IPS DF 6.9 (cell line): ENCODE measurements around the gene CDC5L.
"Not testable (repeated sequence)": the region's sequence is repeated elsewhere in the genome, so short reads cannot be mapped to it uniquely, and the experiment has no call there.

ENCODE experiments used
- DNase-seq: peaks from one replicate; pipeline ENCODE4 v3.0.0-alpha.2; 2013; ENCODE audit warnings: low read depth, low spot score
- H3K27ac ChIP-seq: one replicate; pipeline ENCODE4 v1.5.1; 2013; ENCODE audit warnings: low read length, control low read depth
- H3K27me3 ChIP-seq: 2 replicates; pipeline ENCODE4 v1.6.1; 2013; ENCODE audit warnings: mild to moderate bottlenecking, low read length; ENCODE audit not compliant: control insufficient read depth, insufficient read depth
- H3K36me3 ChIP-seq: 2 replicates; pipeline ENCODE4 v1.6.1; 2013; ENCODE audit warnings: low read length; ENCODE audit not compliant: control insufficient read depth, insufficient read depth
- H3K4me1 ChIP-seq: 2 replicates; pipeline ENCODE4 v1.6.1; 2013; ENCODE audit warnings: low read length; ENCODE audit not compliant: control insufficient read depth, insufficient read depth
- H3K4me3 ChIP-seq: 2 replicates; pipeline ENCODE4 v1.5.1; 2013; ENCODE audit warnings: mild to moderate bottlenecking, low read length
- H3K9me3 ChIP-seq: 2 replicates; pipeline ENCODE4 v1.6.1; 2013; ENCODE audit warnings: low read length, inconsistent platforms; ENCODE audit not compliant: control insufficient read depth, insufficient read depth
- WGBS: extraction: QIAGEN DNeasy Blood & Tissue Kit; methylation state at CpG from one replicate; pipeline ENCODE4 v1.1.7; 2013; ENCODE audit warnings: mixed read lengths, missing lambda C conversion rate; ENCODE audit not compliant: insufficient read length, insufficient coverage; 5-methylcytosine and 5-hydroxymethylcytosine counted together

Gene CDC5L

GRCh38 chr6:44432726-44433125, 45.2 kb downstream of the CDC5L start:
- WGBS = no CpG with 5 or more reads among the region's 1 CpG
- Histone ChIP-seq H3K27ac (no peak overlapping the region), H3K4me3 (no peak overlapping the region), H3K36me3 (no peaks in the 10 kb centered on the region; the same call in 1 of the 2 replicates), H3K27me3 (no peaks in the 10 kb centered on the region), H3K9me3 (no peaks in the 10 kb centered on the region), H3K4me1 (no peaks in the 10 kb centered on the region)
- DNase-seq = no peak

GRCh38 chr6:44435500-44435899, 48.0 kb downstream of the CDC5L start:
- Histone ChIP-seq H3K9me3 (no peaks in the 10 kb centered on the region), H3K4me3 (no peak overlapping the region), H3K27ac (no peak overlapping the region), H3K27me3 (no peaks in the 10 kb centered on the region), H3K4me1 (no peaks in the 10 kb centered on the region), H3K36me3 (no peaks in the 10 kb centered on the region)
- no peak for DNase-seq
- WGBS = no CpG with 5 or more reads among the region's 3 CpGs

GRCh38 chr6:44438827-44439226, 51.3 kb downstream of the CDC5L start:
- no peaks in the 10 kb centered on the region for H3K9me3 ChIP-seq
- no peaks in the 10 kb centered on the region for H3K36me3 ChIP-seq
- H3K27ac ChIP-seq = no peak overlapping the region
- DNase-seq = no peak
- no peaks in the 10 kb centered on the region for H3K27me3 ChIP-seq
- H3K4me1 ChIP-seq = no peaks in the 10 kb centered on the region
- no peak overlapping the region for H3K4me3 ChIP-seq

DNA sequence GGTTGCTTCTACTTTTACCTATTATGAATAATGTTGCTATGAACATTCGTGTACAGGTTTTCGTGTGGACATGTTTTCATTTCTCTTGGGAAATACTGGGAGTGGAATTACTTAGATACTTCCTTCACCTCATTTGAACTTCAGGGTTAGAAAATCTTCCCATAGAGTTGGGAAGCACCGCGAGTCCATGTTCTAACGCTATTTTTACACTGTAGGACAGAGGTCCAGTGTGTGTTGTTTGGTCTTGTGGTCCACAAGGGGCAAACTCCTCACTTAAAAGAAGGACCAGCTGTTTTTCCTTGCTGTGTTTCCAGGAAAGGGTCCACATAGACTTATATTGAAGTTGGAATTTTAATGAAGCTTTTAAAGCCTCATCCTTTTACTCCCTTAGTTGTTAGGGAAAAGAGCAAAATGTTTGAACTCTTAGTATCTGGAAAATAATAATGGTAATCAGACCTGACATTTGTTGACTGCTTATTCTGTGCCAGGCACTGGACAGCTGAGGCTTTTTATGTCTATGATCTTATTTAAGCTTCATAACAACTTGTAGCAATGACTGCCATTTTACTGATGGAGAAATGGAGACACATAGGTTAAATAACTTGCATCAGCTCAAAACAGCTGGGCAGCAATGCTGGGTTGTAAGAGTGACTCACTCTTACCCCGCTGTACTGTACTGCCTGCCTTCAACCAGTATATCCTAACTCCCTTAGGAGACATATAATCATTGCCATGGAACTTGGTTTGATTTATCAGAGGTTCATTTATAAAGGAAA, 52.0 kb downstream of the CDC5L start:
- Histone ChIP-seq H3K9me3 (no peaks in the 10 kb centered on the region), H3K27me3 (no peaks in the 10 kb centered on the region), H3K4me1 (no peaks in the 10 kb centered on the region), H3K27ac (no peak overlapping the region), H3K4me3 (no peak overlapping the region), H3K36me3 (no peaks in the 10 kb centered on the region)
- no peak for DNase-seq
- WGBS = no CpG with 5 or more reads among the region's 6 CpGs

- Histone ChIP-seq H3K4me1 (no peaks in the 10 kb centered on the region), H3K4me3 (no peak overlapping the region), H3K36me3 (no peaks in the 10 kb centered on the region; the same call in 1 of the 2 replicates), H3K27me3 (no peaks in the 10 kb centered on the region), H3K27ac (no peak overlapping the region), H3K9me3 (no peaks in the 10 kb centered on the region)
- WGBS = no CpG with 5 or more reads among the region's 5 CpGs
- no peak for DNase-seq
Measured at GRCh38 chr6:44441091-44441855, 53.8 kb downstream of the CDC5L start.

- Histone ChIP-seq H3K4me3 (no peak overlapping the region), H3K27me3 (no peaks in the 10 kb centered on the region), H3K27ac (no peak overlapping the region), H3K36me3 (no peaks in the 10 kb centered on the region; the same call in 1 of the 2 replicates), H3K9me3 (no peaks in the 10 kb centered on the region), H3K4me1 (no peaks in the 10 kb centered on the region)
- WGBS = no CpG with 5 or more reads among the region's 1 CpG
- DNase-seq = no peak
Measured at GRCh38 chr6:44442236-44442635, 54.7 kb downstream of the CDC5L start.

DNA sequence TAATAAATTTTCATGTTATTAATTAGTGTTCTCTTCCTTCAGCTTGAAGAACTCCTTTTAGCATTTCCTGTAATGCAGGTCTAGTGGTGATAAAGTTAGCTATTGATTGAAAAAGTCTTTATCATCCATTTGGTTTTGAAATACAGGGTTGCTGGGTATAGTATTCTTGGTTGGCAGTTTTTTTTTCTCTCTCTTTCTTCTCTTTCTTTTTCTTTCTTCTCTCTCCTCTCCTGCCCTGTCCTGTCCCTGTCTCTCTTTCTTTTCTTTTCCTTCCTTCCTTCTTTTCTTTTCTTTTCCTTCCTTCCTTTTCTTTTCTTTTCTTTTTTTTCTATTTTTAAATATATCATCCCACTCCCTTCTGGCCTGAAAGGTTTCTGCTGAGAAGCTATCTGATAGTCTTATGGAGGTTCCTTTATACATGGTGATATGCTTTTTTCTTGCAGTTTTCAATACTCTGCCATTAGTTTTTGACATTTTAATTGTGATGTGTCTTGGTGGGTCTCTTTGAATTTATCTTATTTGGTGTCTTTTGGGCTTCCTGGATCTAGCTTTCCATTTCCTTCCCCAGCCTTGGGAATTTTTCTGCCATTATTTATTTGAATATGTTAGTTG, 55.4 kb downstream of the CDC5L start:
- Histone ChIP-seq H3K4me3 (no peak overlapping the region), H3K27me3 (no peaks in the 10 kb centered on the region), H3K36me3 (no peaks in the 10 kb centered on the region; the same call in 1 of the 2 replicates), H3K9me3 (no peaks in the 10 kb centered on the region), H3K27ac (no peak overlapping the region), H3K4me1 (no peaks in the 10 kb centered on the region)
- no peak for DNase-seq

GRCh38 chr6:44444853-44445252, 57.3 kb downstream of the CDC5L start:
- H3K27me3 ChIP-seq = no peaks in the 10 kb centered on the region
- no peak overlapping the region for H3K4me3 ChIP-seq
- H3K27ac ChIP-seq = no peak overlapping the region
- H3K4me1 ChIP-seq = no peaks in the 10 kb centered on the region
- no peaks in the 10 kb centered on the region for H3K9me3 ChIP-seq
- WGBS = no CpG with 5 or more reads among the region's 1 CpG
- DNase-seq = no peak
- H3K36me3 ChIP-seq = no peaks in the 10 kb centered on the region; the same call in 1 of the 2 replicates

GRCh38 chr6:44446626-44447300, 59.3 kb downstream of the CDC5L start:
- no peaks in the 10 kb centered on the region for H3K4me1 ChIP-seq
- WGBS = no CpG with 5 or more reads among the region's 4 CpGs
- no peak overlapping the region for H3K4me3 ChIP-seq
- no peak overlapping the region for H3K27ac ChIP-seq
- no peak for DNase-seq
- H3K9me3 ChIP-seq = no peaks in the 10 kb centered on the region
- no peaks in the 10 kb centered on the region for H3K27me3 ChIP-seq
- no peaks in the 10 kb centered on the region; the same call in 1 of the 2 replicates for H3K36me3 ChIP-seq

DNA sequence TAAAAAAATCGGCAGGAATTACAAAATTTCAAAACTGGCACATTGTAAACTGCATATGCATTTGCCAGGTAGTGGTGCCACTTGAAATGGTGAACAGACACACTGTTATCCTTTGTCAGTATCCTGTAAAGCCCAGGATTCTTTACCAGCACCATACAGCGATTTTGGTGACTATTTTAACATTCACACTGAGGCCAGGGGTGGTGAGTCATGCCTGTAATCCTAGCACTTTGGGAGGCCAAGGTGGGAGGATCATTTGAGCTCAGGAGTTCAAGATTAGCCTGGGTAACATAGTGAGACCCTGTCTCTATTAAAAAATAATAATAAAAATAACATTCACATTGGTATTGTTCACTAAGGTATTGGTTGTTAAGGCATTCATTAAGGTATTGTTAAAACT, 61.7 kb downstream of the CDC5L start:
- not testable (repeated sequence) for H3K27ac ChIP-seq, H3K4me3 ChIP-seq, H3K4me1 ChIP-seq, H3K27me3 ChIP-seq, H3K9me3 ChIP-seq, H3K36me3 ChIP-seq, DNase-seq
- no CpG with 5 or more reads among the region's 2 CpGs for WGBS
